Kidney tubule cell (primary cell): ENCODE data around the gene RBKS.
"Not testable (repeated sequence)": the region's sequence is repeated elsewhere in the genome, so short reads cannot be mapped to it uniquely, and the experiment has no call there.

Experiments
- DNase-seq: peaks from one replicate; pipeline ENCODE4 v3.0.0-alpha.2; 2018; ENCODE audit warnings: low spot score

The RBKS gene

DNA sequence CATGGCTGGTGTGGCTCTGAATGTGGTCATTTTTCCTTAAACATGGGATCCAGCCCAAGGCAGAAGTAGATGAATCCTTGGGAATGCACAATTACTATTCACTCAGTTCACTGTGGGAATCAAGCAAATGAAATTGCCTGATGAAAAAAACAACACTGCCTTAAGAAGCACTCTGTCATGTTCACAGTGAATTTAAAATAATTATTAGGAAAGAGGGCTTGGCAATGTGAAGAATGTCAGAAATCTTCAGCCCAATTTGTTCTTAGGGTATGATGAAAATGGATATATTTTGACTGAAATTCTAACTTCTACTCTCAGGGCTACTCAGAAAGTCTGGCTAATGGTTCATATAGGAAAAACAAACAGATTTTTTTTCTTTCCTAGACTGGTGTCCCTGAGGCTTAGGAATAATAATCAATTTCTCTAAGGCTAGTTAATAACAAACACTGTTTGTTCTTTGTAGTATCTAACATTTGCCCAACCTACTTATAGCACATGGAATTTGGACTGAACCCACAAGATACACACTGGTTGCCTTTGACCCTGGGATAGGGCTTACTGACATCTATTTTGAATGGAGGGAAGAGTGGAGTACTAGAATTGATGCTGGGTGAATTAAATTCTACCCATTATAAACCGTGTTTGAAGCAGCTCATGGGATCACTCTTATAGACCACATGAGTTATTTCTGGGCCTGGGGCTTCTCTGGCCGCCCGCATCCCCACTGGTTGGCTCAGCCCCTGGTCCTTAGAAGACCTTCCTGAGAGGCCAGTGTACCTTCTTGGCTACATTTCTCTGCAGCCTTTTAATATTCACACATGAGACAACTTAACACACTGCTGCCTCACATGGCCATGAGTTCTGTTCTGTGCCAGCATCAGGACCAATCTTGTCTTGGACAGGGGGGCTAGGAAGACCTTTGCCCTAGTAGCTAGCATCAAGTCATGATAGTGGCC is 127.0 kb downstream of the RBKS start:
- DNase-seq: no peak

GRCh38 chr2:27756544-27757498 is 133.4 kb downstream of the RBKS start:
- DNase-seq: no peak

- no peak for DNase-seq
These were observed 134.1 kb downstream of the RBKS start for GRCh38 chr2:27756091-27756490.

- no peak for DNase-seq
These were observed 135.4 kb downstream of the RBKS start for GRCh38 chr2:27754831-27755230.

DNA sequence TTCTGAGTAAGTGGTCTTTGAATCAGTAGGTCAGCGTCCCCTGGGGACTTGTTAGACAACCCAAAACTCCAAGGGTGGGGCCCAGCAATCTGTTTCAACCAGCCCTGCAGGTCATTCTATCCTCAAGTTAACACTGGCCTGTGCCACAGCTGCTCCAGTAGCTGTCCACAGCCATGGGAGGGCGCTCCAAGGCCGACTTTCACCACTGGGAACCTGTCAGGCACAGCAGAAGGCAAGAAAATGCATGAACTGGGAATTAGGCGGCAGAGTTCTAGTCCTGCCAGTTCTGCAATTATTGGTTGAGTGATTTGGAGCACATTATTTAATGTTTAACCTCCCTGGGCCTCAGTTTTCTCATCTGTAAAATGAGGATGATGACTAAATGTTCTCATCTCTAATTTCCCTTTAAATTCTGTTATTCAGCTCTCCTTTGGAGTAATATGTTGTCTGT is 136.0 kb downstream of the RBKS start:
- DNase-seq: peak; percentile 88

DNA sequence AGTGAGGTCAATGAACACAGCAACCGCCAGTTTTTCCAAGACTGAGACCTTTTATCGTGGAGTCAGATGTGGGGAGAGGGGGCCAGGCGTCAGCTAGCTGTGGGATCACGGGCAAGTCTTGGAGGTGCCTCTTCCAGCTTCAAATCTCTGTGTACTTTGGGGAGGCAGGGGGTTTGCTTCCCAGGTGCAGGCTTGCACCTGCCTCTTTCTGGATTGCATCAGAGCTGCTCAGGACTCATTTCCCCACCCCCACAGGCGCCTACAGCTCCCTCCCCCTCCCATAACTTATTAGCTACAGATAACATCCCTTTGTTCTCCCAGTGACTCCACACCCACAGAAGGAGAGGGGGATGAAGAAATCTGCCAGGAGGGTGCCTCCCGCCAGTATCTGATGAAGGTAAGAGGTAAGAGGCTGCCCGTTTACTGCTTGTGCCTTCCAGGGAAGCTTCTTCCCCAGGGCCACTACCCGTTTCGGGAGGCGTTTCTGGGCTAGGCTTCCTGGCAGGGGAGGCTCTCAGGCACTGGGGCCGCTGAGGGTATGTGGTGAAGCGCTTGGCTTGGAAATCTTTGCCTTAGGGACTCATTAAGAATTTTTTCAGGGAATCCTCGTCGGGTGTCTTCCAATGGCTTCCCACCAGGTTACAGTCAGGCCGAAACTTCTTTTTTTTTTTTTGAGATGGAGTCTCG is 137.5 kb downstream of the RBKS start:
- peak; percentile 82 for DNase-seq

DNA sequence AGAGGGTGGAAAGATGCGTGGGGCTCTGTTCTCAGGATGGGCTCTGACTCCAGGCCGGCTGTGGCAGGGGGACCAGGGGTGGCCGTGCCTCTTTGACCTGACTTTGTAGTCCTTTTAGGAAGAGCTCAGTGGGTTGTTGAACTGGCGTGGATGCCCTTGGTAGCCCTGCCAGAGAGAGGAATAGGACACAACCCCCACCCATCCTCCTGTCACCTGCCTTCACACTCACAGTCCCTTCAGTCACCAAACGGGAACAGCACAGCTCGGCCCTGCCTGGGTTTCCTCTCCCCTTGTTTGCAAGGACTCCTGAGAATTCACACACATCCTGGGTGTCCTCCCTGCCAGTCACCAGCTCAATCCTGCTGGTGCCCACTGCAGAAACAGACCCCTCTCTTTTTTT is 138.8 kb downstream of the RBKS start:
- no peak for DNase-seq

- not testable (repeated sequence) for DNase-seq
These were observed 141.2 kb downstream of the RBKS start for GRCh38 chr2:27748803-27749554.

- no peak for DNase-seq
These were observed 142.3 kb downstream of the RBKS start for GRCh38 chr2:27747827-27748352.

GRCh38 chr2:27746325-27746724 is 143.9 kb downstream of the RBKS start:
- no peak for DNase-seq

DNA sequence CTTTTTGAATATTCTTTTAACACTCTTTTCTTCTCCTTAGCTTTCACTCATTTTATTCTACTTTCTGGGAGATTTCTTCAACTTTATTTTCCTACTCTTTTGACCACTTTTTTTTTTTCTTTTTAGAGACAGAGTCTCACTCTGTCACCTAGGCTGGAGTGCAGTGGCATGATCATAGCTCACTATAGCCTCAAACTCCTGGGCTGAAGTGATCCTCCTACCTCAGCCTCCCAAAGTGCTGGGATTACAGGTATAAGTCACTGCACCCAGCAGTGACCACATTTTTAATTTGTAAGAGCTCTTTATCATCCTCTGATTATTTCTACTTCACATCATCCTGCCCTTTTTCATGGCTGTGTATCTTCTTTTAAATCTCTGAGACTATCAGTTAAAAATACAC is 144.7 kb downstream of the RBKS start:
- not testable (repeated sequence) for DNase-seq

DNA sequence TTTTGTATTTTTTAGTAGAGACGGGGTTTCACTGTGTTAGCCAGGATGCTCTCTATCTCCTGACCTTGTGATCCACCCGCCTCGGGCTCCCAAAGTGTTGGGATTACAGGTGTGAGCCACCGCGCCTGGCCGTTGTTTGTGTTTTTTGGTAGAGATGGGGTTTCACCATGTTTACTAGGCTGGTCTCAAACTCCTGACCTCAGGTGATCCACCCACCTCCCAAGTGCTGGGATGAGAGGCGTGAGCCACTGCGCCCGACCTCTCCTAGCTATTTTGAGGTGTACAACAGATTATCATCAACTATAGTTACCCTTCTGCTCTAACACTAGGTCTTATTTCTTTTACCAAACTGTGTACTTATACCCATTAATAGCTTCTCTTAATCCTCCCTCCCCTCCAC is 147.6 kb downstream of the RBKS start:
- DNase-seq: no peak

DNA sequence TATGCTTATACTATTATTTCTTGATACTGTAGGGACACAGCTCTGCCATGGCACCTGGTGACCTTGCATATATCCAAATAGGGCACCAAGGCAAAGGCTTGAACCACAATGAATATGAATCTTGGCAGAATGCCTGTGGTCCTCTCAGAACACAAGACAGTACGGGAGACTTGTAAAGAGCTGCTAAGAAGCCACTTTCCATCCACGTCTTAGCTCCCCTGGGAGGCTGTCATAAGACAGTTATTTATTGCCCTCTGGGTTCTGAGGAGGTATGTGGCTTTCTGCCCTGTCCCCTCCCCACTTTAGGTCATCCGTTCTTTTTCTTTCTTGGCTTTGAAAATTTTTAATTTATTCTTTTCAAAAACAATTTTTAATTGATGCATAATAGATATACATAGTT is 148.5 kb downstream of the RBKS start:
- DNase-seq: no peak

- no peak for DNase-seq
These were observed 151.2 kb downstream of the RBKS start for GRCh38 chr2:27739058-27739373.

DNA sequence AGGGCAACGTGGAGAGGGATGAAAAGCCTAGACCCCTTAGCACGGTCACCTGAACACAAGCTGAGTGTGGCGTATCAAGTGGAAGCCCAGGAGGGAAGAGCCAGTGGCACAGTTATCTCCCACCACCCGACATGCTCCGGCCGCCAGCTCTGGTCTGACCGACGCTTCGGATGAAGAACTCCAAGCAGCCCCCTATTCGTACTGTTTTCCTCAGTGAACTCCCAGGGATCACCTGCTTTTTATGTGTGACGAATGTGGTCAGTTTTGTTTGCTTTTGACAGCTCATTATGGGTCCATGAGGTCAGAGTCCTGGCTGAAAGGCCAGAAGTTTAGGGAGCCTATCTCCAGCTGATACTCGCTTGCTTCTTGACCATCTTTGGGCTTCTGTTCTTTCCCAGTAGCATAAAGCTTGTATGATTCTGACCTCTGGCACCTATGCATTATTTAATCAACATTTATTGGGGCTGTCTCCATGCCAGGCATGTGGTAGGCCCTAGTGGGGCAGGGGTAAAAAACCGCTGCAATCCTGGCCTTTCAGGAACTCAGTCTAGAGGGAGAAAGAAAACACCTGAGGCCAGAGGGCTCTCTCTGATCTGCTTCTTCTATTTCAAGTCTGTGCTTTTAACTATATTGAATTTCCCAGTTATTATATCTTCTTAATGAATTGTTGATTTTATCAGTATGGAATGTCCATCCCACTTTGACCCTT is 151.7 kb downstream of the RBKS start:
- DNase-seq: peak; percentile 25

- DNase-seq: peak; percentile 95
These were observed 152.4 kb downstream of the RBKS start for GRCh38 chr2:27737676-27738348.

- no peak for DNase-seq
These were observed 153.3 kb downstream of the RBKS start for GRCh38 chr2:27736890-27737204.

DNA sequence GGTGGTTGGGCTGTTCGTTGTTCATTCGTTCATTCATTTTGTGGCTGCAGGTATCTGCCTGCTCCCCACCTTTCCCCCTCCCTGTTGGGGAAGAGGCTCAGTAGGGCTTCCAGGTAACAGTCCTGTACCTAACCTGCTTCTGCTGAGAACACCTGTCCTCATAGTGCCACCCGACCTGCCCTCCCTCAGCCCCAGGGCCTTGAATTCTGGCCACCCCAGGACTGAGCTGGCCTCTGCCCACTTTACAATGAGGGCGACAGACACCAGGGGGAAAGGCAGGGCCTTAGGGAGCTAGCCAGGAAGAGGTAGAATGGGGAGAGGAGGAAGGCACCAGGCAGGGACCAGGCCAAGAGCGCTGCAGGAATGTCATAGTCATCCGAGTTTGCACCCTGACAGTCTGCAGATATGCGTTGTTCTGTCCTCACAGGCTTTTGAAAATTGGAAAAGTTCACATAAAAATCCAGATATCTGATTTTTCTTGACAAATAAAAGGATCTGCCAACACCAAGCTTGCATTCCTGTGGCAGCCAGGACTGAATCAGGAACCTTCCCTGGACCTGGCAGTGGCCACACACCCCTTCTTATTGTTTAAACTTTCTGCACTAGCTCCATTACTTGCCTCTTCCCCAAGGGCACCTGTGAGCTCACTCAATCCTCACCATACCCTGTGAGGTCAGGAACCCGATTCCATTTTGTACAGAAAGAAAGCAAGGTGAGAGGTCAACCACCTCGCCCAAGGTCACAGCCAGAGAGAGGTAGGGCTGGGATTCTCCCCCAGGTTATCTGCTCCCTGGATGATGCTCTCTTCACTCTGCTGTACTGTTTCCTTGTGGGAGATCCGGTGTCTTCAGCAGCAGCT is 153.9 kb downstream of the RBKS start:
- no peak for DNase-seq

DNA sequence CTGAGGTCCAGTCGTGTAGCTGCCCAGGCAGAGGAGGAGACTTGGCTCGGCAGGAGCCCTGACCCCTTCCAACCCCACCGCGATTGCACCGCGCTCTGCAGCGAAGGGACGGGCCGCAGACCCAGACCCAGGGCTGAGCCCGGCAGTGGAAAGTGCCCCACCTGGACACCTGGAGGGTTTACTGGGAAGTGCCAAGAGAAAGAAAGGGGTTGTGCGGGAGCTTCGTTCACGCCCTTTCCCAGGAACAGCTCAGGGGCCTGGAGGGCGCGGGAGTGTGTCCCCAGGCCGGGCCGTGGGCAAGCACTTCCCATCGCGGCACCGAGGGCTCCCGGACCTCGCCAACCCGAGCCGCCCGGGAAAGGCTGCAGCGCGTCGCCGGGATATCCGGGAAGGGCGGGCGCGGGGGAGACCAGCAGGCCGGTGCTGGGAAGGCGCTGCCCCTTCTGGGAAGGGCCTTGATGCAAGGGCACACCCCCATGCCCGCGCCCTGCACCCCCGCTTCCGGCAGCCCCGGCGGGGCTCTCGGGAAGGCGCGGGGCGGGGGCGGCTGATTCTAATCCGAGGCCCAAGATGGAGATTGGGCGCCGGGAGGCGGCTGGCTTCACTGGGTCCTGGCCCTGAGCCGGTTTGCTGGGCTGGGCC is 154.8 kb downstream of the RBKS start:
- DNase-seq: peak; percentile 79
